Epithelial cell of esophagus (primary cell): ENCODE results near the gene CALHM3.
"Not testable (repeated sequence)": the region's sequence is repeated elsewhere in the genome, so short reads cannot be mapped to it uniquely, and the experiment has no call there.

Experiments
- DNase-seq: peaks from one replicate; pipeline ENCODE4 v3.0.0; 2010; ENCODE audit warnings: low read depth
- H3K4me3 ChIP-seq: 2 replicates; pipeline ENCODE4 v1.5.1; 2011; ENCODE audit warnings: mild to moderate bottlenecking, low read length, control low read depth
- TF ChIP-seq, protein P1 (sequence below): IDR thresholded peaks from 2 replicates; pipeline ENCODE4 v1.5.1; 2011; ENCODE audit warnings: low read depth, mild to moderate bottlenecking, low read length, control low read depth, inconsistent platforms; ENCODE audit not compliant: insufficient read depth; ENCODE audit errors: missing control alignments

CALHM3 gene

DNA sequence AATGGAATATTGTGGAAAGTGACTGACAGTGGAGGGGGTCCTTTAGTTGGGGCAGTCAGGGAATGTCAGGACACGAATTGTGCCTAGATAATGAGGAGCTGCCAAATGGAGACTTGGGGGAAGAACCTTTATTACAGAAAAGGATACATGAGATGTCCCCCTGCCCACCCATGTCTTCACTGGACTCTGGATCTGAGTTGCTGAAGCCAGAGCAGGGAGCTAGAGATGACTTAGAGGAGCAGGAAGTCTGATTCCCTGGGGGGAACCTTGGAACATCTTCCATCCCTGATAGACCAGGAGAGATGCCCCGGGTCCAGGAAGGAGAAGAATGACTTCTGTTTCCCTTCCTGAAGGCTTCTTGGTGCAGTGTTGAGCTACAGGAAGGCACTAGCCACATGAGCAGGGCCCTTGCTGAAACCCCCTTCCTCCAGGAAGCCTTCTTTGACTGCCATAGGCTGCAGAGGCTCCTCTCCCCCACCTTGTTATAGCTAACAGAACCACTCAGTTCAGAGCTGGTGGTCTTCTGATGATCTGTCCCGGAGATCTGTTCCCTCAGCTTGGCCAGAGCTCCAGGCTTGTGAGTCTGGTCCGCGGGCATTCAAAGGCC is 13.7 kb upstream of the CALHM3 start:
- TF ChIP-seq, protein P1, sequence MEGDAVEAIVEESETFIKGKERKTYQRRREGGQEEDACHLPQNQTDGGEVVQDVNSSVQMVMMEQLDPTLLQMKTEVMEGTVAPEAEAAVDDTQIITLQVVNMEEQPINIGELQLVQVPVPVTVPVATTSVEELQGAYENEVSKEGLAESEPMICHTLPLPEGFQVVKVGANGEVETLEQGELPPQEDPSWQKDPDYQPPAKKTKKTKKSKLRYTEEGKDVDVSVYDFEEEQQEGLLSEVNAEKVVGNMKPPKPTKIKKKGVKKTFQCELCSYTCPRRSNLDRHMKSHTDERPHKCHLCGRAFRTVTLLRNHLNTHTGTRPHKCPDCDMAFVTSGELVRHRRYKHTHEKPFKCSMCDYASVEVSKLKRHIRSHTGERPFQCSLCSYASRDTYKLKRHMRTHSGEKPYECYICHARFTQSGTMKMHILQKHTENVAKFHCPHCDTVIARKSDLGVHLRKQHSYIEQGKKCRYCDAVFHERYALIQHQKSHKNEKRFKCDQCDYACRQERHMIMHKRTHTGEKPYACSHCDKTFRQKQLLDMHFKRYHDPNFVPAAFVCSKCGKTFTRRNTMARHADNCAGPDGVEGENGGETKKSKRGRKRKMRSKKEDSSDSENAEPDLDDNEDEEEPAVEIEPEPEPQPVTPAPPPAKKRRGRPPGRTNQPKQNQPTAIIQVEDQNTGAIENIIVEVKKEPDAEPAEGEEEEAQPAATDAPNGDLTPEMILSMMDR, result no peak
- no peak for DNase-seq
- H3K4me3 ChIP-seq, result no peak overlapping the region

DNA sequence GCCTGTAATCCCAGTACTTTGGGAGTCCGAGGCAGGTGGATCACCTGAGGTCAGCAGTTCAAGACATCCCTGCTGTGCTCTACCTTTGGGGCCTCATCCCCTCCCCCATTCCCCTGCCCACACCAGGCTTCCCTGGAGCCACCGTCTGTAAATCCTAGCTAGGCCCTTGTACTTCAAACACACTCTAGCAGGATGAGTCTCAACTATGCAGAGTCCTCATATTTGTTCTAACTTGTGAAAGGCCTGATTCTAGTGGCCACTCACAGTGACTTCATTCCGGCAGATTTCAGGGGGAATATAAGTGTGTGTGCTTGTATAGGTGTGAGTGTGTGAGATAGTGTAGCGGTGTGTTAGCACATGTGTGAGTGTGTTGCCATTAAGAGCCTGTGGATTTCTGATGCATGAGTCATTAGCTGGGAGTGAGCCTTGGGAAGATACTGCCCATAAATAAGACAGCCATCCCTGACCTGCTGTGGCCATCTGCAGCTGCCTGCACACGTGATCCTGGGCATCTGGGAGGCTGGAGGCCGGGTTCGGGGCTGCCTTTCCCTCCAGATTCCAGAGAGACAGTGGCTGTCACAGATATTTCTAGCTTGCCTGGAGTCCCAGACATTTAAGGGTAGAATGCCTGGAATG is 12.8 kb upstream of the CALHM3 start:
- H3K4me3 ChIP-seq, result no peak overlapping the region
- TF ChIP-seq, protein P1, result no peak
- peak; percentile 88 for DNase-seq

DNA sequence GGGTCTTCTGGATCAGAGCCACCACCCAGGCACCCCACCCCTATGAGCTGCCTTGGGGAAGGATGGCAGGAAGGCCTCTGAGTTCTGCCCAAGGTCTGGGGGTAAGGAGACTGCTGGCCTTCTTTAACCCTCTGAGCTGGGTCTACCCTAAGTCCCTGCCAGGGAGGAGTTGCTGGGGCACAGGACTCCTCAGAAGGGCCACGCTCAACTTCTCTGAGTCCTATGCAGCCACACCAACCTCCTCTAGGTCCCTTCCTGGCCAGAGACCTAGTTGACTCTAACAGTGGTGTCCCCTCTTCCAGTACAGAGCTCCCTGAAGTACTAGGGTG is 11.9 kb upstream of the CALHM3 start:
- no peak overlapping the region for H3K4me3 ChIP-seq
- DNase-seq, result no peak

GRCh38 chr10:103487410-103487708 is 8.3 kb upstream of the CALHM3 start:
- no peak overlapping the region for H3K4me3 ChIP-seq
- DNase-seq, result no peak
- TF ChIP-seq, protein P1, result no peak

More for the DNA sequence above, 11.9 kb upstream of the CALHM3 start:
- TF ChIP-seq, protein P1, result no peak

GRCh38 chr10:103486635-103487409 is 7.8 kb upstream of the CALHM3 start:
- DNase-seq, H3K4me3 ChIP-seq: not testable (repeated sequence)

GRCh38 chr10:103481974-103482531 is 3.0 kb upstream of the CALHM3 start:
- H3K4me3 ChIP-seq, result no peak overlapping the region
- TF ChIP-seq, protein P1, result peak; percentile 65
- peak; percentile 77 for DNase-seq

DNA sequence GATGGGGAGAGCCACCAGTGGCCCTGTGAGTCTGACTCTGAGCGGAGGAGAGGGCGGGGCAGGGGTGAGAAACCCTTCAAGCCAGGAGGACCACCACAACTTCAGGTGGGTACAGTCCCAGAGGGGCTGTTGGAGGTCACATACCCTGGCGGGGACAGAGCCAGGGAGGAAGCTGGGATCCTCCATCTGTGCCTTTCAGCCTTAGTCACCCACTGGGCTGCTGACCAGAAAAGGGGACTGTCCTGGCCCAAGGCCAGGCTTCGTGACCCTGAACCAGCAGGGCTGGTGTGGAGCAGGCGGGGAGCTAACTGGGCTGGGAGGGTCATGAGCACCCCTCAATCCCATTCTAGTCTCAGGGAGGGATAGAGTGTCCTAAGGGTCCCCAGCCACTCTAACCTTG is 1.5 kb upstream of the CALHM3 start:
- H3K4me3 ChIP-seq, result no peak overlapping the region
- DNase-seq, result no peak
- TF ChIP-seq, protein P1, result no peak
